WTC11 (cell line): ENCODE measurements around the gene PEX6. TPM values are rescaled to one million over a fixed set of nuclear protein-coding genes. Genes with fewer than 3 reads are reported as not detected.
A peak's percentile ranks its signal among the peaks of the same experiment; 100 is the strongest.

Experiments used
- ATAC-seq: fragments of 200-7000 bp; cut with Tn5 transposase; 2 replicates; pipeline ENCODE4 v1.10.0; 2021; ENCODE audit warnings: mild to moderate bottlenecking, moderate library complexity
- CTCF ChIA-PET: fragments of 300-600 bp; sonication (Branson Sonifier 250); formaldehyde crosslinking; loops from one replicate; lab custom pipeline; 2021; ENCODE audit warnings: antibody characterized with exemption; lab: Charles Lee
- POLR2A ChIA-PET: fragments of 350-600 bp; sonication (Branson Sonifier 250); formaldehyde crosslinking; loops from one replicate; lab custom pipeline; 2021; ENCODE audit warnings: antibody characterized with exemption; lab: Charles Lee
- DNase-seq: peaks from one replicate; pipeline ENCODE4 v3.0.0; 2021; ENCODE audit warnings: low spot score
- H3K27ac Mint-ChIP-seq: 2 replicates; pipeline ENCODE4 v1.8.0; 2021; ENCODE audit warnings: mixed read lengths
- H3K27me3 Mint-ChIP-seq: 2 replicates; pipeline ENCODE4 v1.8.0; 2021; ENCODE audit warnings: low read depth, mild to moderate bottlenecking, moderate library complexity, mixed read lengths
- H3K36me3 Mint-ChIP-seq: 2 replicates; pipeline ENCODE4 v1.8.0; 2021; ENCODE audit warnings: mixed read lengths
- H3K4me1 Mint-ChIP-seq: 2 replicates; pipeline ENCODE4 v1.8.0; 2022; ENCODE audit warnings: mixed read lengths
- H3K4me3 Mint-ChIP-seq: 2 replicates; pipeline ENCODE4 v1.8.0; 2021; ENCODE audit warnings: mild to moderate bottlenecking, moderate library complexity, mixed read lengths
- H3K9me3 Mint-ChIP-seq: 2 replicates; pipeline ENCODE4 v1.8.0; 2021; ENCODE audit warnings: mixed read lengths
- CREM ChIP-seq: sonication (generic); formaldehyde crosslinking; IDR thresholded peaks from 2 replicates; pipeline ENCODE4 v1.8.1; 2022; ENCODE audit warnings: mild to moderate bottlenecking, missing genetic modification reagents, moderate library complexity
- ELF4 ChIP-seq: sonication (generic); formaldehyde crosslinking; IDR thresholded peaks from 2 replicates; pipeline ENCODE4 v1.8.1; 2022; ENCODE audit warnings: low read depth, mild to moderate bottlenecking, moderate library complexity, missing genetic modification reagents
- FOXP1 ChIP-seq: sonication (generic); formaldehyde crosslinking; IDR thresholded peaks from 2 replicates; pipeline ENCODE4 v1.8.0; 2022; ENCODE audit warnings: missing genetic modification reagents, mild to moderate bottlenecking, moderate library complexity, borderline replicate concordance
- HMGA2 ChIP-seq: fragments of 250-450 bp; sonication (Bioruptor Pico); IDR thresholded peaks from 2 replicates; pipeline ENCODE4 v1.4.0; 2021; ENCODE audit warnings: mild to moderate bottlenecking, moderate library complexity
- JUN ChIP-seq: sonication (generic); formaldehyde crosslinking; IDR thresholded peaks from 2 replicates; pipeline ENCODE4 v1.8.0; 2023; ENCODE audit warnings: mild to moderate bottlenecking, missing genetic modification reagents
- NFE2L1 ChIP-seq: sonication (generic); formaldehyde crosslinking; IDR thresholded peaks from 2 replicates; pipeline ENCODE4 v1.8.1; 2023; ENCODE audit warnings: missing genetic modification reagents
- NFYB ChIP-seq: sonication (generic); formaldehyde crosslinking; conservative IDR thresholded peaks from 2 replicates; pipeline ENCODE4 v1.8.0; 2022; ENCODE audit warnings: low read depth, missing genetic modification reagents
- RORB ChIP-seq: fragments of 250-450 bp; sonication (Bioruptor Pico); IDR thresholded peaks from 2 replicates; pipeline ENCODE4 v1.9.0; 2021; ENCODE audit warnings: mild to moderate bottlenecking
- SP1 ChIP-seq: sonication (generic); formaldehyde crosslinking; conservative IDR thresholded peaks from 2 replicates; pipeline ENCODE4 v1.8.1; 2022; ENCODE audit warnings: missing genetic modification reagents
- ZNF317 ChIP-seq: sonication (generic); formaldehyde crosslinking; IDR thresholded peaks from 2 replicates; pipeline ENCODE4 v1.8.1; 2023; ENCODE audit warnings: low read depth, mild to moderate bottlenecking, moderate library complexity, missing genetic modification reagents, borderline replicate concordance
- ZNF396 ChIP-seq: fragments of 250-450 bp; sonication (Bioruptor Pico); IDR thresholded peaks from 2 replicates; pipeline ENCODE4 v1.8.0; 2021; ENCODE audit warnings: mild to moderate bottlenecking, moderate library complexity, borderline replicate concordance
- total RNA-seq: library from RNA; stranded (reverse); gene quantifications from 3 replicates; pipeline ENCODE4 v1.2.3, GENCODE V29; 2021
- TF ChIP-seq, protein P1 (sequence below): sonication (generic); formaldehyde crosslinking; IDR thresholded peaks from 2 replicates; pipeline ENCODE4 v1.8.0; 2022; ENCODE audit warnings: mild to moderate bottlenecking, missing genetic modification reagents
- TF ChIP-seq, protein P2 (sequence below): fragments of 250-450 bp; sonication (Bioruptor Pico); IDR thresholded peaks from 2 replicates; pipeline ENCODE4 v1.9.0; 2021; ENCODE audit warnings: moderate library complexity, mild to moderate bottlenecking, inconsistent platforms, borderline replicate concordance
- TF ChIP-seq, protein P3 (sequence below): sonication (generic); formaldehyde crosslinking; IDR thresholded peaks from 2 replicates; pipeline ENCODE4 v1.8.1; 2023; ENCODE audit warnings: mild to moderate bottlenecking, missing genetic modification reagents
- TF ChIP-seq, protein P4 (sequence below): fragments of 250-450 bp; sonication (Bioruptor Pico); IDR thresholded peaks from 2 replicates; pipeline ENCODE4 v1.9.0; 2021; ENCODE audit warnings: mild to moderate bottlenecking
- TF ChIP-seq, protein P5 (sequence below): sonication (generic); formaldehyde crosslinking; IDR thresholded peaks from 2 replicates; pipeline ENCODE4 v1.8.0; 2022; ENCODE audit warnings: mild to moderate bottlenecking, missing genetic modification reagents
- TF ChIP-seq, protein P6 (sequence below): sonication (generic); formaldehyde crosslinking; IDR thresholded peaks from 2 replicates; pipeline ENCODE4 v1.8.1; 2023; ENCODE audit warnings: mild to moderate bottlenecking, missing genetic modification reagents, moderate library complexity
- TF ChIP-seq, protein P7 (sequence below): sonication (generic); formaldehyde crosslinking; IDR thresholded peaks from 2 replicates; pipeline ENCODE4 v1.8.0; 2022; ENCODE audit warnings: missing genetic modification reagents
- TF ChIP-seq, protein P8 (sequence below): sonication (generic); formaldehyde crosslinking; IDR thresholded peaks from 2 replicates; pipeline ENCODE4 v1.8.1; 2022; ENCODE audit warnings: mild to moderate bottlenecking, missing genetic modification reagents, moderate library complexity, borderline replicate concordance

PEX6 gene
- total RNA-seq, 1 experiment from 2014 or later = 8.2 TPM

DNA sequence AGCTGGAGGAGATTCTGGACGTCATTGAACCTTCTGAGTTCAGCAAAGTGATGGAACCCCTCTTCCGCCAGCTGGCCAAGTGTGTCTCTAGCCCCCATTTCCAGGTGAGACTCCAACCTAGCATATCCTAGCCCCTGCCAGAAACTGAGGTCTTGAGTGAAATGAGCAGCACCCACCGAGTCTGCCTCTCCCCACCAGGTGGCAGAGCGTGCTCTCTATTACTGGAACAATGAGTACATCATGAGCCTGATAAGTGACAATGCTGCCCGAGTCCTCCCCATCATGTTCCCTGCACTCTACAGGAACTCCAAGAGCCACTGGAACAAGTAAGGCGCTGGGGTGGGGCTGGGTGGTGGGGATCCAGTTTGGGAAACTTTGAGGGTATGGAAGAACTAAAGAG lies 30.1 kb upstream of the PEX6 start:
- H3K4me3 Mint-ChIP-seq = no peak overlapping the region
- no peak for ATAC-seq
- H3K27me3 Mint-ChIP-seq = no peaks in the 10 kb centered on the region
- TF ChIP-seq, protein P1, sequence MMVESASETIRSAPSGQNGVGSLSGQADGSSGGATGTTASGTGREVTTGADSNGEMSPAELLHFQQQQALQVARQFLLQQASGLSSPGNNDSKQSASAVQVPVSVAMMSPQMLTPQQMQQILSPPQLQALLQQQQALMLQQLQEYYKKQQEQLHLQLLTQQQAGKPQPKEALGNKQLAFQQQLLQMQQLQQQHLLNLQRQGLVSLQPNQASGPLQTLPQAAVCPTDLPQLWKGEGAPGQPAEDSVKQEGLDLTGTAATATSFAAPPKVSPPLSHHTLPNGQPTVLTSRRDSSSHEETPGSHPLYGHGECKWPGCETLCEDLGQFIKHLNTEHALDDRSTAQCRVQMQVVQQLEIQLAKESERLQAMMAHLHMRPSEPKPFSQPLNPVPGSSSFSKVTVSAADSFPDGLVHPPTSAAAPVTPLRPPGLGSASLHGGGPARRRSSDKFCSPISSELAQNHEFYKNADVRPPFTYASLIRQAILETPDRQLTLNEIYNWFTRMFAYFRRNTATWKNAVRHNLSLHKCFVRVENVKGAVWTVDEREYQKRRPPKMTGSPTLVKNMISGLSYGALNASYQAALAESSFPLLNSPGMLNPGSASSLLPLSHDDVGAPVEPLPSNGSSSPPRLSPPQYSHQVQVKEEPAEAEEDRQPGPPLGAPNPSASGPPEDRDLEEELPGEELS (CRISPR knock-in tag) = no peak
- TF ChIP-seq ZNF396 (CRISPR knock-in tag) (no peak), CREM (CRISPR knock-in tag) (no peak), RORB (CRISPR knock-in tag) (no peak), ZNF317 (CRISPR knock-in tag) (no peak), NFE2L1 (CRISPR knock-in tag) (no peak), HMGA2 (no peak), JUN (CRISPR knock-in tag) (no peak), SP1 (CRISPR knock-in tag) (no peak), NFYB (CRISPR knock-in tag) (no peak), FOXP1 (CRISPR knock-in tag) (no peak), ELF4 (CRISPR knock-in tag) (no peak)
- TF ChIP-seq, protein P2, sequence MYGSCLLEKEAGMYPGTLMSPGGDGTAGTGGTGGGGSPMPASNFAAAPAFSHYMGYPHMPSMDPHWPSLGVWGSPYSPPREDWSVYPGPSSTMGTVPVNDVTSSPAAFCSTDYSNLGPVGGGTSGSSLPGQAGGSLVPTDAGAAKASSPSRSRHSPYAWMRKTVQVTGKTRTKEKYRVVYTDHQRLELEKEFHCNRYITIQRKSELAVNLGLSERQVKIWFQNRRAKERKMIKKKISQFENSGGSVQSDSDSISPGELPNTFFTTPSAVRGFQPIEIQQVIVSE (CRISPR knock-in tag) = no peak
- TF ChIP-seq, protein P3, sequence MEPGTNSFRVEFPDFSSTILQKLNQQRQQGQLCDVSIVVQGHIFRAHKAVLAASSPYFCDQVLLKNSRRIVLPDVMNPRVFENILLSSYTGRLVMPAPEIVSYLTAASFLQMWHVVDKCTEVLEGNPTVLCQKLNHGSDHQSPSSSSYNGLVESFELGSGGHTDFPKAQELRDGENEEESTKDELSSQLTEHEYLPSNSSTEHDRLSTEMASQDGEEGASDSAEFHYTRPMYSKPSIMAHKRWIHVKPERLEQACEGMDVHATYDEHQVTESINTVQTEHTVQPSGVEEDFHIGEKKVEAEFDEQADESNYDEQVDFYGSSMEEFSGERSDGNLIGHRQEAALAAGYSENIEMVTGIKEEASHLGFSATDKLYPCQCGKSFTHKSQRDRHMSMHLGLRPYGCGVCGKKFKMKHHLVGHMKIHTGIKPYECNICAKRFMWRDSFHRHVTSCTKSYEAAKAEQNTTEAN = no peak
- TF ChIP-seq, protein P4, sequence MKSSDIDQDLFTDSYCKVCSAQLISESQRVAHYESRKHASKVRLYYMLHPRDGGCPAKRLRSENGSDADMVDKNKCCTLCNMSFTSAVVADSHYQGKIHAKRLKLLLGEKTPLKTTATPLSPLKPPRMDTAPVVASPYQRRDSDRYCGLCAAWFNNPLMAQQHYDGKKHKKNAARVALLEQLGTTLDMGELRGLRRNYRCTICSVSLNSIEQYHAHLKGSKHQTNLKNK (CRISPR knock-in tag) = no peak
- TF ChIP-seq, protein P5, sequence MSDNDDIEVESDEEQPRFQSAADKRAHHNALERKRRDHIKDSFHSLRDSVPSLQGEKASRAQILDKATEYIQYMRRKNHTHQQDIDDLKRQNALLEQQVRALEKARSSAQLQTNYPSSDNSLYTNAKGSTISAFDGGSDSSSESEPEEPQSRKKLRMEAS (CRISPR knock-in tag) = no peak
- TF ChIP-seq, protein P6, sequence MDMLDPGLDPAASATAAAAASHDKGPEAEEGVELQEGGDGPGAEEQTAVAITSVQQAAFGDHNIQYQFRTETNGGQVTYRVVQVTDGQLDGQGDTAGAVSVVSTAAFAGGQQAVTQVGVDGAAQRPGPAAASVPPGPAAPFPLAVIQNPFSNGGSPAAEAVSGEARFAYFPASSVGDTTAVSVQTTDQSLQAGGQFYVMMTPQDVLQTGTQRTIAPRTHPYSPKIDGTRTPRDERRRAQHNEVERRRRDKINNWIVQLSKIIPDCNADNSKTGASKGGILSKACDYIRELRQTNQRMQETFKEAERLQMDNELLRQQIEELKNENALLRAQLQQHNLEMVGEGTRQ = no peak
- TF ChIP-seq, protein P7, sequence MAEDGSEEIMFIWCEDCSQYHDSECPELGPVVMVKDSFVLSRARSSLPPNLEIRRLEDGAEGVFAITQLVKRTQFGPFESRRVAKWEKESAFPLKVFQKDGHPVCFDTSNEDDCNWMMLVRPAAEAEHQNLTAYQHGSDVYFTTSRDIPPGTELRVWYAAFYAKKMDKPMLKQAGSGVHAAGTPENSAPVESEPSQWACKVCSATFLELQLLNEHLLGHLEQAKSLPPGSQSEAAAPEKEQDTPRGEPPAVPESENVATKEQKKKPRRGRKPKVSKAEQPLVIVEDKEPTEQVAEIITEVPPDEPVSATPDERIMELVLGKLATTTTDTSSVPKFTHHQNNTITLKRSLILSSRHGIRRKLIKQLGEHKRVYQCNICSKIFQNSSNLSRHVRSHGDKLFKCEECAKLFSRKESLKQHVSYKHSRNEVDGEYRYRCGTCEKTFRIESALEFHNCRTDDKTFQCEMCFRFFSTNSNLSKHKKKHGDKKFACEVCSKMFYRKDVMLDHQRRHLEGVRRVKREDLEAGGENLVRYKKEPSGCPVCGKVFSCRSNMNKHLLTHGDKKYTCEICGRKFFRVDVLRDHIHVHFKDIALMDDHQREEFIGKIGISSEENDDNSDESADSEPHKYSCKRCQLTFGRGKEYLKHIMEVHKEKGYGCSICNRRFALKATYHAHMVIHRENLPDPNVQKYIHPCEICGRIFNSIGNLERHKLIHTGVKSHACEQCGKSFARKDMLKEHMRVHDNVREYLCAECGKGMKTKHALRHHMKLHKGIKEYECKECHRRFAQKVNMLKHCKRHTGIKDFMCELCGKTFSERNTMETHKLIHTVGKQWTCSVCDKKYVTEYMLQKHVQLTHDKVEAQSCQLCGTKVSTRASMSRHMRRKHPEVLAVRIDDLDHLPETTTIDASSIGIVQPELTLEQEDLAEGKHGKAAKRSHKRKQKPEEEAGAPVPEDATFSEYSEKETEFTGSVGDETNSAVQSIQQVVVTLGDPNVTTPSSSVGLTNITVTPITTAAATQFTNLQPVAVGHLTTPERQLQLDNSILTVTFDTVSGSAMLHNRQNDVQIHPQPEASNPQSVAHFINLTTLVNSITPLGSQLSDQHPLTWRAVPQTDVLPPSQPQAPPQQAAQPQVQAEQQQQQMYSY (CRISPR knock-in tag) = no peak
- TF ChIP-seq, protein P8, sequence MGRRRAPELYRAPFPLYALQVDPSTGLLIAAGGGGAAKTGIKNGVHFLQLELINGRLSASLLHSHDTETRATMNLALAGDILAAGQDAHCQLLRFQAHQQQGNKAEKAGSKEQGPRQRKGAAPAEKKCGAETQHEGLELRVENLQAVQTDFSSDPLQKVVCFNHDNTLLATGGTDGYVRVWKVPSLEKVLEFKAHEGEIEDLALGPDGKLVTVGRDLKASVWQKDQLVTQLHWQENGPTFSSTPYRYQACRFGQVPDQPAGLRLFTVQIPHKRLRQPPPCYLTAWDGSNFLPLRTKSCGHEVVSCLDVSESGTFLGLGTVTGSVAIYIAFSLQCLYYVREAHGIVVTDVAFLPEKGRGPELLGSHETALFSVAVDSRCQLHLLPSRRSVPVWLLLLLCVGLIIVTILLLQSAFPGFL = no peak
- ChIA-PET CTCF (no interaction called here), POLR2A (interaction anchor here (1.0 to 1.1 kb wide), 2 partner anchors 30 to 80 kb away, joined by 3 read pairs; partner anchors contain the start of genes CNPY3 and PEX6)
- DNase-seq = peak; percentile 36
- no peak overlapping the region for H3K27ac Mint-ChIP-seq
- H3K4me1 Mint-ChIP-seq = peaks cover 15% of the 10 kb centered on the region
- H3K36me3 Mint-ChIP-seq = peaks cover 55% of the 10 kb centered on the region
- H3K9me3 Mint-ChIP-seq = no peaks in the 10 kb centered on the region
